ENCODE measurements around the gene MAVS.
A peak's percentile ranks its signal among the peaks of the same experiment; 100 is the strongest.
"Not testable (repeated sequence)": the region's sequence is repeated elsewhere in the genome, so short reads cannot be mapped to it uniquely, and the experiment has no call there.

MAVS gene

GRCh38 chr20:3889489-3890397 lies 43.1 kb downstream of the MAVS start:
- peak; percentile 74 for DNase-seq

GRCh38 chr20:3890398-3890751 lies 43.7 kb downstream of the MAVS start:
- peak; percentile 52 for DNase-seq

GRCh38 chr20:3890999-3891929 lies 44.6 kb downstream of the MAVS start:
- DNase-seq: no peak

GRCh38 chr20:3894796-3895195 lies 48.2 kb downstream of the MAVS start:
- no peak for DNase-seq

GRCh38 chr20:3896302-3896701 lies 49.7 kb downstream of the MAVS start:
- DNase-seq: no peak

GRCh38 chr20:3896853-3897583 lies 50.4 kb downstream of the MAVS start:
- DNase-seq: no peak

GRCh38 chr20:3898181-3898580 lies 51.5 kb downstream of the MAVS start:
- not testable (repeated sequence) for DNase-seq

GRCh38 chr20:3898639-3899038 lies 52.0 kb downstream of the MAVS start:
- no peak for DNase-seq

- no peak for DNase-seq
These were observed 53.6 kb downstream of the MAVS start for GRCh38 chr20:3900187-3900604.

- no peak for DNase-seq
These were observed 54.5 kb downstream of the MAVS start for GRCh38 chr20:3901028-3901705.

GRCh38 chr20:3901706-3902440 lies 55.2 kb downstream of the MAVS start:
- DNase-seq: no peak

GRCh38 chr20:3902446-3902845 lies 55.8 kb downstream of the MAVS start:
- no peak for DNase-seq

GRCh38 chr20:3904224-3904623 lies 57.6 kb downstream of the MAVS start:
- DNase-seq: no peak

- no peak for DNase-seq
These were observed 58.2 kb downstream of the MAVS start for GRCh38 chr20:3904857-3905256.

GRCh38 chr20:3906744-3907721 lies 60.4 kb downstream of the MAVS start:
- not testable (repeated sequence) for DNase-seq

GRCh38 chr20:3908667-3909066 lies 62.0 kb downstream of the MAVS start:
- peak; percentile 27 for DNase-seq

GRCh38 chr20:3909952-3910366 lies 63.3 kb downstream of the MAVS start:
- no peak for DNase-seq

GRCh38 chr20:3910853-3911252 lies 64.2 kb downstream of the MAVS start:
- DNase-seq: no peak

GRCh38 chr20:3911956-3912355 lies 65.3 kb downstream of the MAVS start:
- DNase-seq: no peak

- DNase-seq: no peak
These were observed 67.8 kb downstream of the MAVS start for GRCh38 chr20:3914446-3914845.

Measured in eye (tissue), 1 donor.